ENCODE measurements around the gene OMP.

The OMP gene

DNA sequence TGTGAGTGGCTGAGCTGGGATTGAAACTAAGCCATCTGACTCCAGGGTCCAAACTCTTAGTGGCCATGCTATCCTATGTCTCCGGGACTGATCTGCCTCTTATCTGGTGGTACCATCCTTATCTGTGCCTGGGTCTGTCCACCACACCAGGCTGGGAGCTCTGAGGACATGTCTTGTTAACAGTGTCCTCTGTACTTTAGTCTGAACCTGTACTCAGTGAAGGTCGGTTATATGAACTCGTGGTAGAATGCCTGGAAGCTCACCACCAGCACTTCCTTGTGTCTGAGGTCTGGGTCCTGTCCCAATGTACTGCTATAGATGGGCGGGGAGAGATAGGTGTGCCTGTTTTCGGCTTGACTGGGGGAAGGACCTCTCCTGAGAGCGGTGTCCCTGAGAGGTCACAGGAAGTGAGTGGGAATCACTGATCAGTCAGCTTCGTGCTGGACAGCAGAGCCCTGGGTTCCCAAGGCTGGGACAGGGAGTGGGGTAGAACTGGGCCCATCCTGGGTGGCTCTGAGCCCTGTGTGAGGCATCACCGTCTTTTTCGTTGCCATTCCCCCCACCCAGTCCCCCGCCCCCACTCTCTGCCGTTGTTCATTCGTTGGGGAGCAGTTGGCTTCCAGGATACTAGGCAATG lies 34.3 kb downstream of the OMP start:
- TF ChIP-seq, protein P1, sequence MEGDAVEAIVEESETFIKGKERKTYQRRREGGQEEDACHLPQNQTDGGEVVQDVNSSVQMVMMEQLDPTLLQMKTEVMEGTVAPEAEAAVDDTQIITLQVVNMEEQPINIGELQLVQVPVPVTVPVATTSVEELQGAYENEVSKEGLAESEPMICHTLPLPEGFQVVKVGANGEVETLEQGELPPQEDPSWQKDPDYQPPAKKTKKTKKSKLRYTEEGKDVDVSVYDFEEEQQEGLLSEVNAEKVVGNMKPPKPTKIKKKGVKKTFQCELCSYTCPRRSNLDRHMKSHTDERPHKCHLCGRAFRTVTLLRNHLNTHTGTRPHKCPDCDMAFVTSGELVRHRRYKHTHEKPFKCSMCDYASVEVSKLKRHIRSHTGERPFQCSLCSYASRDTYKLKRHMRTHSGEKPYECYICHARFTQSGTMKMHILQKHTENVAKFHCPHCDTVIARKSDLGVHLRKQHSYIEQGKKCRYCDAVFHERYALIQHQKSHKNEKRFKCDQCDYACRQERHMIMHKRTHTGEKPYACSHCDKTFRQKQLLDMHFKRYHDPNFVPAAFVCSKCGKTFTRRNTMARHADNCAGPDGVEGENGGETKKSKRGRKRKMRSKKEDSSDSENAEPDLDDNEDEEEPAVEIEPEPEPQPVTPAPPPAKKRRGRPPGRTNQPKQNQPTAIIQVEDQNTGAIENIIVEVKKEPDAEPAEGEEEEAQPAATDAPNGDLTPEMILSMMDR (IDR thresholded peaks at IDR 0.05; ENCODE audit: low read depth, low read length), result no peak
- no peak overlapping the region for H3K4me3 ChIP-seq (ENCODE audit: low read depth, low read length)

DNA sequence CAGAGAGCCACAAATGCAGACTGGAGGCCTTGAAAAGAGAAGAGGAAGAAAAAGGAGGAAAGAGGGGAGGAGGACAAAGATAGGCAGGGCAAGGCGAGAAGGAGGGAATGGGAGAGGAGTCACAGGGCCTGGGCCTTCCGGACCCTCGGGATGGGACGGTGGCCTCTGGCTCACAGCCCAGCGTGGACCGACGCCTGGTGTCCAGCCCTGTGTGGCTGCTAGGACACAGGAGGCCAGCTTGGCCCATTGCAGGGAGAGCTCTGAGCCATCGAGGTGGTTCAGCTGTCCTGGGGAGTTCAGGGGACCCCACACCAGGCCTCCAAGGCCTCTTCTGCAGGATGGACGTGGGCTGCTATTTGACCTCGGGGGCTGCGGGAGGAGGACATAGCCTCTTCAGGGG lies 34.8 kb downstream of the OMP start:
- H3K4me3 ChIP-seq (ENCODE audit: low read depth, low read length), result no peak overlapping the region
- TF ChIP-seq, protein P1 (IDR thresholded peaks at IDR 0.05; ENCODE audit: low read depth, low read length), result no peak

DNA sequence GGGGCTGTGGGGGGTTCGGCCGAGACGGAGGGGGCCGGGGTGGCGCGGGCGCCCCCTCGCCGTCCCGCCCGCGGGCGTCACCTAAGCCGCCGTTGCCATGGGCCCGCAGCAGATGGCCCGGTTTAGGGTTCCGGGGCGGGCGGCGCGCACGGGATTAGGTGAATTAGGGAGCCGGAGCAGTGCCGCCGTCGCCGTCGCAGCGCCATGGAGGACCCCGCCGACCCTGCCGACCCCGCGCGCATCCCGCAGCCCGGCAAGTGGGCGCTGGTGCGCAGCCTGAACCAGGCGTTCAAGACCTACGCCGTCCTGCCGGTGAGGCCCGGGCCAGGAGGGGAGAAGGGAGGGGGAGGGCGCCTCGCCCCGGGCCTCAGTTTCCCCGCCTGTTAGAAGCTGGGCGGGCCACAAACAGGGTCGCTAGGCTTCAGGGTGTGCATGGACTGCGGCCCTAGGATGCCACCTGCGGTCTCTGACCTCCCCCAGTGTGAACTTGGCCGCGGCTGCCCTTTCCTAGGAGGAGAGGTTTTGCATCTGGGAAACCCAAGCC lies 35.5 kb downstream of the OMP start:
- TF ChIP-seq, protein P1 (IDR thresholded peaks at IDR 0.05; ENCODE audit: low read depth, low read length), result no peak
- no peak overlapping the region for H3K4me3 ChIP-seq (ENCODE audit: low read depth, low read length)

DNA sequence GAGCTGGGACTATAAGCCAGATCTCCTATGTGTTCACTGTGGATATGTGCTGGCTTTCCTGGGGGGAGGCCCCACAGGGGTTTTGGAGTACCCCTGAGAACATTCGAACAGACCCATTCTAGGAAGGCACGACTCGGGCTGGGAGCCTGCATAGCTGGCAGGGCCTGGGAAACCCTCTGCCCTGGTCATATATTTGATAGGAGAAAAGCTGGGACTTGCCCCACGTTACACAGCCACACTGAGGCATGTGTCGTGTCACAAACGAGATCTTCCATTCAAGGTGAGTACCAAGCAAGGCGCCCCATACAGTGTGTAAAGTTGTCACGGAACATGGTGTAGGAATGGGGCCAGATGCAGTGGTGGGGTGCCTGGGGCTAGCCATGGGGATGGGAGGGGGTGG lies 36.6 kb downstream of the OMP start:
- TF ChIP-seq, protein P1 (IDR thresholded peaks at IDR 0.05; ENCODE audit: low read depth, low read length), result no peak
- no peak overlapping the region for H3K4me3 ChIP-seq (ENCODE audit: low read depth, low read length)

DNA sequence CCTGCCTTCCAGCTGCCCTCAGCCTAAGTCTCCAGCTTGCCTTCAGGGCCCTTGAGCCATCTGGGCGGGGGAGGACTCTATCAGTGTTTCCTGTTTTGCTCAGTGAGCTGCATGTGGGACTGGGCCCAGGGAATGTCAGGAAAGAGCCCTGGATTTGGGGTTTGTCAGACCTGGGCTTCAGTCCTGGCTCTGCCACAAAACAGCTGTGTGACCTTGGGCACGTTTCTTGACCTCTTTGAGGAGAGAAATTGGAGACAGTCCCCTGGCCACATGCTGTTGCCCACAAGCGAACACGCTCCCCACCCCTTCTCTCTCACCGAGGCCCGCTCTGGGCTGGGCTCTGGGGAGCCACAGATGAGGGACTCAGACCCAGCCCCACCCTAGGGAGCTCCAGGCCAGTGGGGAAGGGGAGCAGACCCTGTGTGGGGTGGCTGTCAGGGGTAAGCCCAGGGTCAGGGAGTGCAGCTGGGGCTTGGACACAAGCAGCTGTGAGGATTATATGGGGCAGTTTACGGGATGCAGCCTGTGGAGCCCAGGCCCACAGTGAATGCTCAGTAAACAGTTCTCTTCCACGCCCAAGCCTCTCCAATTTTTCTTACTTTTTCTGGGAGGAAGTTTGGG lies 37.7 kb downstream of the OMP start:
- no peak overlapping the region for H3K4me3 ChIP-seq (ENCODE audit: low read depth, low read length)
- TF ChIP-seq, protein P1 (IDR thresholded peaks at IDR 0.05; ENCODE audit: low read depth, low read length), result no peak

DNA sequence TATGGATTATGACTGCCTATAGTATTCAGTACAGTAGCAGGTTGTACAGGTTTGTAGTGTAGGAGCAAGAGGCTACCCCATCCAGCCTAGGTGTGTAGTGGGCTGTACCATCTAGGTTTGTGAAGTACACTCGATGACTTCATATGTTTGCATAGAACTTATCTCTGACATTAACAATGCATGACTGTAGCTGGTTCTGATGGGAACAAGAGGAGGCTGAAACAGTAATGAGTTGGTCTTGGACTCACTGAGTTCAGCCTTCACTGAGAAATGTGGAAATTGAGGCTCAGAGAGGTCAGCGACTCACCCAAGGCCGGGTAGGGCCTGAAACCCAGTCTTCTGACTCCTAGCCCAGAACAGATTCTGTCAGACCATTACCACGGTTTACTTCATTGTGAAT lies 38.4 kb downstream of the OMP start:
- TF ChIP-seq, protein P1 (IDR thresholded peaks at IDR 0.05; ENCODE audit: low read depth, low read length), result no peak
- no peak overlapping the region for H3K4me3 ChIP-seq (ENCODE audit: low read depth, low read length)

DNA sequence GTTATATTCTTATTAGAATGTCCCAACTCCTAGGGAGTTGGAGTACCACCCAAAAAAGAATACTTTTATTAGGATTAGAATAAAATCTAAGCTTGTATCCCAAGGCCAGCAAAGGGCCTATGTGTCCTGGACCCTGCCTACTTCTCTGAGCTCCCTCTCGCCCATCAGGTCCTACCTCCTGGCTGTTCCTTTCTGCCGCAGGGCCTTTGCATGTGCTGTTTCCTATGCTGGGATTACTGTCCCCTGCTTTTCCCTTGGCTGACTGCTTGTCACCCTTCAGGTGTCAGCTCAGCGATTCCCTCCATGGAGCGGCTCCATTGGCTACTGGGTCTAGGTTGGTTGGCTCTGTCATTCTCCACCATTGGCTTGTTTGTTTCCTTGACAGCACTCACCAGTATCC lies 38.8 kb downstream of the OMP start:
- TF ChIP-seq, protein P1 (IDR thresholded peaks at IDR 0.05; ENCODE audit: low read depth, low read length), result no peak
- H3K4me3 ChIP-seq (ENCODE audit: low read depth, low read length), result no peak overlapping the region
